ENCODE results near the gene GNAI2. TPM values are rescaled to one million over a fixed set of nuclear protein-coding genes. Genes with fewer than 3 reads are reported as not detected.
A peak's percentile ranks its signal among the peaks of the same experiment; 100 is the strongest.

The GNAI2 gene
- total and polyA plus RNA-seq, 8 donors = 26.9 to 104 (median 51.9) TPM

GRCh38 chr3:50263478-50264382 lies 27.7 kb downstream of the GNAI2 start:
- intact Hi-C loops (cut with DNase I) = no loop called here
- no peaks in the 10 kb centered on the region for H3K9me3 ChIP-seq
- no peak overlapping the region for H3K4me3 ChIP-seq

GRCh38 chr3:50264383-50264963 lies 28.5 kb downstream of the GNAI2 start:
- intact Hi-C loops (cut with DNase I) = no loop called here
- peak overlapping the region; percentile 78 to 94 (median 90) for H3K27ac ChIP-seq
- no peak overlapping the region for H3K4me3 ChIP-seq
- TF ChIP-seq, protein P1, sequence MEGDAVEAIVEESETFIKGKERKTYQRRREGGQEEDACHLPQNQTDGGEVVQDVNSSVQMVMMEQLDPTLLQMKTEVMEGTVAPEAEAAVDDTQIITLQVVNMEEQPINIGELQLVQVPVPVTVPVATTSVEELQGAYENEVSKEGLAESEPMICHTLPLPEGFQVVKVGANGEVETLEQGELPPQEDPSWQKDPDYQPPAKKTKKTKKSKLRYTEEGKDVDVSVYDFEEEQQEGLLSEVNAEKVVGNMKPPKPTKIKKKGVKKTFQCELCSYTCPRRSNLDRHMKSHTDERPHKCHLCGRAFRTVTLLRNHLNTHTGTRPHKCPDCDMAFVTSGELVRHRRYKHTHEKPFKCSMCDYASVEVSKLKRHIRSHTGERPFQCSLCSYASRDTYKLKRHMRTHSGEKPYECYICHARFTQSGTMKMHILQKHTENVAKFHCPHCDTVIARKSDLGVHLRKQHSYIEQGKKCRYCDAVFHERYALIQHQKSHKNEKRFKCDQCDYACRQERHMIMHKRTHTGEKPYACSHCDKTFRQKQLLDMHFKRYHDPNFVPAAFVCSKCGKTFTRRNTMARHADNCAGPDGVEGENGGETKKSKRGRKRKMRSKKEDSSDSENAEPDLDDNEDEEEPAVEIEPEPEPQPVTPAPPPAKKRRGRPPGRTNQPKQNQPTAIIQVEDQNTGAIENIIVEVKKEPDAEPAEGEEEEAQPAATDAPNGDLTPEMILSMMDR (IDR thresholded peaks at IDR 0.05) = no peak
- H3K4me1 ChIP-seq = peaks cover 21 to 49% (median 25%) of the 10 kb centered on the region in 3 donors
- H3K36me3 ChIP-seq = no peaks in the 10 kb centered on the region
- DNase-seq = peak in 5 of 6 donors; percentile 76 to 82 (median 80)
- no peak for FAIRE-seq
- 28 to 32% methylated on average over 5 to 7 of the region's 7 CpGs for WGBS, 2 donors
- ATAC-seq = peak; percentile 4 to 29 (median 19)
- H3K9me3 ChIP-seq = no peaks in the 10 kb centered on the region
- H3K27me3 ChIP-seq = no peaks in the 10 kb centered on the region

More at GRCh38 chr3:50263478-50264382, 27.7 kb downstream of the GNAI2 start:
- Histone ChIP-seq H3K36me3 (no peaks in the 10 kb centered on the region), H3K27ac (peak overlapping the region; percentile 52 to 94 (median 86)), H3K4me1 (peaks cover 21 to 52% (median 21%) of the 10 kb centered on the region in 3 donors), H3K27me3 (no peaks in the 10 kb centered on the region)
- FAIRE-seq (no peak), ATAC-seq (no peak), DNase-seq (no peak)
- TF ChIP-seq, protein P1 (IDR thresholded peaks at IDR 0.05) = no peak
- 72 to 87% methylated on average over 6 of the region's 6 CpGs for WGBS, 2 donors

- WGBS, 2 donors = 65 to 70% methylated on average over 7 of the region's 7 CpGs
- ATAC-seq = no peak
- FAIRE-seq = no peak
These were observed 29.0 kb downstream of the GNAI2 start for GRCh38 chr3:50264964-50265485.

DNA sequence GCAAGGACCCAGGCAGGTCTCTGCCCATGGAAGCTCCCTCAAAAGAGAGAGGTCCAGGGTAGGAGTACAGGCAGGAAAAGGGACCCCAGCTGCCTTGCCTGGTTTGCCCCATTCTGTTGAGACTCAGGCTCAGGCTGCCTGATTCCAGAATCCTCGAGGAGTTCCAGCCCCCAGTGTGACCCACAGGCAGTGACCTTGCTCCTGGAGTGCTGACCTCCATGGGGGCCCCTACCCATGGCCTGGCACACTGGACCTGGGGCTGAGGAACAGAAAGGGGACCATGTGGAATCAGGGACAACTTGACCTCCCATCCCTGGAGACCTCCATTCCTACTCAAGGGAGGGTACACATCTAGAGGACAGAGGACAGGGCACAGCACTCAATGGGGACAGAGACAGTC lies 29.6 kb downstream of the GNAI2 start:
- FAIRE-seq (no peak), DNase-seq (no peak), ATAC-seq (no peak)
- Histone ChIP-seq H3K4me3 (no peak overlapping the region), H3K27me3 (no peaks in the 10 kb centered on the region), H3K9me3 (no peaks in the 10 kb centered on the region), H3K4me1 (peaks cover 21 to 45% (median 25%) of the 10 kb centered on the region in 3 donors), H3K36me3 (no peaks in the 10 kb centered on the region), H3K27ac (peak overlapping the region; percentile 78 to 94 (median 90))
- 47 to 67% methylated on average over 1 of the region's 1 CpG for WGBS, 2 donors
- intact Hi-C loops (cut with DNase I) = no loop called here
- TF ChIP-seq, protein P1 (IDR thresholded peaks at IDR 0.05) = no peak

More at GRCh38 chr3:50264964-50265485, 29.0 kb downstream of the GNAI2 start:
- Histone ChIP-seq H3K36me3 (no peaks in the 10 kb centered on the region), H3K4me1 (peaks cover 21 to 46% (median 25%) of the 10 kb centered on the region in 3 donors), H3K27me3 (no peaks in the 10 kb centered on the region), H3K27ac (peak overlapping the region; percentile 78 to 94 (median 90)), H3K4me3 (no peak overlapping the region), H3K9me3 (no peaks in the 10 kb centered on the region)
- TF ChIP-seq, protein P1 (IDR thresholded peaks at IDR 0.05) = no peak
- intact Hi-C loops (cut with DNase I) = no loop called here
- DNase-seq = peak in 2 of 6 donors; percentile 54 to 68

All from pancreas (tissue), 10 donors.